ENCODE measurements around the gene C1orf216. TPM values are rescaled to one million over a fixed set of nuclear protein-coding genes. Genes with fewer than 3 reads are reported as not detected.
"Not testable (repeated sequence)": the region's sequence is repeated elsewhere in the genome, so short reads cannot be mapped to it uniquely, and the experiment has no call there.

The C1orf216 gene
- total RNA-seq, 1 donor: 19.3 TPM

DNA sequence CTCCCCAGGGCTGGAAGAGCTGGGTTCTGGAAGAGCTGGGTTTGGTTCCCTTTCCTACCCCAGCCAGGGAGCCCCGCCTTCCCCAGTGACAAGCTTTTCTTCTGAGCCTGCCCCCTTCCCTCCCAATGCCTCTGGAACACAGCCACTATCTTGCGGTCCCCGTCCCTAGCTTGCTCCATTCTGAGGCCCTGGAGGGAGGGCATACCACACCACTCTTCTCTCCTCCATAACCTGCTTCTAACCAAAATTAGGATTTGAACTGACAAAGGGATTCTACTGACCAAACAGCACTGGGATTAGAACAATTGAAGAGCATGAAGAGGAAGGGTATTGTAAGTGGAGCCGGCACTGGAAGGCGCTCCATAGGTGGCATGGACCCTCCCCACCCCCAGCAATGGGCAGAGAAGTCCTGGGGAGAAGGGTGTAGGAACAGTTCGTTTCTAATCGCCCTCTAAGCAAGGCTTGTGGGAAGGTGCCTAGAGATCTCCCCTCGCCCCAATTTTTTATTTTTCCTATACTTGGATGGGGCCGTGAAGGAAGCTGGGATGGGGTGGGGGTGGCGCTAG, 690 bp downstream of the C1orf216 start:
- TF ChIP-seq, protein P1, sequence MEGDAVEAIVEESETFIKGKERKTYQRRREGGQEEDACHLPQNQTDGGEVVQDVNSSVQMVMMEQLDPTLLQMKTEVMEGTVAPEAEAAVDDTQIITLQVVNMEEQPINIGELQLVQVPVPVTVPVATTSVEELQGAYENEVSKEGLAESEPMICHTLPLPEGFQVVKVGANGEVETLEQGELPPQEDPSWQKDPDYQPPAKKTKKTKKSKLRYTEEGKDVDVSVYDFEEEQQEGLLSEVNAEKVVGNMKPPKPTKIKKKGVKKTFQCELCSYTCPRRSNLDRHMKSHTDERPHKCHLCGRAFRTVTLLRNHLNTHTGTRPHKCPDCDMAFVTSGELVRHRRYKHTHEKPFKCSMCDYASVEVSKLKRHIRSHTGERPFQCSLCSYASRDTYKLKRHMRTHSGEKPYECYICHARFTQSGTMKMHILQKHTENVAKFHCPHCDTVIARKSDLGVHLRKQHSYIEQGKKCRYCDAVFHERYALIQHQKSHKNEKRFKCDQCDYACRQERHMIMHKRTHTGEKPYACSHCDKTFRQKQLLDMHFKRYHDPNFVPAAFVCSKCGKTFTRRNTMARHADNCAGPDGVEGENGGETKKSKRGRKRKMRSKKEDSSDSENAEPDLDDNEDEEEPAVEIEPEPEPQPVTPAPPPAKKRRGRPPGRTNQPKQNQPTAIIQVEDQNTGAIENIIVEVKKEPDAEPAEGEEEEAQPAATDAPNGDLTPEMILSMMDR (IDR thresholded peaks at IDR 0.05; ENCODE audit: insufficient read depth, low read length): no peak
- DNase-seq (ENCODE audit: low read depth): peak; percentile 73
- H3K4me3 ChIP-seq (ENCODE audit: low read depth, low read length): peak overlapping the region; percentile 94

DNA sequence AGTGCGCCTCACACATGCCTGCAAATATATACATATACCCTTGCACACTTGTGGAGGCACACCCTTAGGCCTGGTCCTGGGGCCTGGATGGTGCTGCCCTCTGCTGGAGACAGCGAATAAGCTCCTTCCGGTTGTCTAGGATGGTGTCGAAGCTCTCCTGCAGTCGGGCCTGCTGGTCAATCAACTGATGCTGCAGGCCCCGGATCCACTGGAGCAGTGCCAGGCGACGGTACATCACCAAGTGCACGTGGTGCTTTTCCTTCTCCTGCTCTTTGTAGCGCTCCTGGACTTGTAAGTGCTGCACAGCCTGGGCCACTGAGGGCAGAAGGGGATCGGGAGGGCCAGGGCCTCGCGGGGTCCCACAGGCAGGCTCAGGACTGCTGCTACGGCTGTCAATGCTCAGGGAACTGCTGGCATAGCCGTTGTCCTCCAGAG, 3.1 kb downstream of the C1orf216 start:
- H3K4me3 ChIP-seq (ENCODE audit: low read depth, low read length): peak overlapping the region; percentile 9
- TF ChIP-seq, protein P1 (IDR thresholded peaks at IDR 0.05; ENCODE audit: insufficient read depth, low read length): peak; percentile 92
- DNase-seq (ENCODE audit: low read depth): peak; percentile 75

DNA sequence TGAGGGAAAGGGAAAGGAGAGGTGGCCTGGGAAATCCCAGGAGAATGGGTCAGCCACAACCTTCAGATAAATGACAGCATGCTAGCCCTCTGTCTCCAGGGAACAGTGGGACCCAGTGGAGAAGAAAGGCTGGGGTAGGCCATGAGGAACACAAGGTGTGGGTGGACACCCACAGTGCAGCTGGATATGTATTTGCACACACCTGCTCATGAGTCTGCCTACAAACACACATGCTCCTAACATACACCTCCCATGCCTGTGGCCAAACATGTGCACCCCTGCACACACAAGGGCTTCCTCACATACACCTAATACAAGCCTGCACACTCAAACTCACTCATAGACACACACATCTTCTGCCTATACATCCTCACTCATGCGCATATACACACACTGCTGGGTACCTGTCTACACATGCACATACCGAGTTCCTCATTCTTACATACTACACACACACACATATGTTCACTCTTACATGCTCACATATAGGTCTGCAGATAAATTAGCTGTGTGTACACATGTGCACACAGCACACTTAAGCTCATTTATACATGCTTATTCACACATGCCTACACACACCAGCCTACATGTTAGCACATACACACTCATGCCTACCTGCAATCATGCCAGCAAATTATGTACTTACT, 3.6 kb downstream of the C1orf216 start:
- no peak for DNase-seq (ENCODE audit: low read depth)
- TF ChIP-seq, protein P1 (IDR thresholded peaks at IDR 0.05; ENCODE audit: insufficient read depth, low read length): no peak
- H3K4me3 ChIP-seq (ENCODE audit: low read depth, low read length): peak overlapping the region; percentile 9

DNA sequence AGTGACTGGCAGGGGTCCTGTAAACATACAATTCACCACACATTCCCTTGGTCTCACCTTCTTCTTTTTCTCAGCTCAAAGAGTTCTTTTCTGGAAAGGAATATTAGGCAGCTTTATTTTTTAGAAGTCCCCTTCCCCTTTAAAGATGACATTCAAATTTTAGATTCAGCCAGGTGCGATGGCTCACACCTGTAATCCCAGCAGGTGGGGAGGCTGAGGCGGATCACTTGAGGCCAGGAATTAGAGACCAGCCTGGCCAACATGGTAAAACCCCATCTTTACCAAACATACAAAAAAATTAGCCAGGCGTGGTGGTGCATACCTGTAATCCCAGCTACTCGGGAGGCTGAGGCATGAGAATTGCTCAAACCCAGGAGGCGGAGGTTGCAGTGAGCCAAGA, 7.6 kb downstream of the C1orf216 start:
- not testable (repeated sequence) for DNase-seq (ENCODE audit: low read depth)

DNA sequence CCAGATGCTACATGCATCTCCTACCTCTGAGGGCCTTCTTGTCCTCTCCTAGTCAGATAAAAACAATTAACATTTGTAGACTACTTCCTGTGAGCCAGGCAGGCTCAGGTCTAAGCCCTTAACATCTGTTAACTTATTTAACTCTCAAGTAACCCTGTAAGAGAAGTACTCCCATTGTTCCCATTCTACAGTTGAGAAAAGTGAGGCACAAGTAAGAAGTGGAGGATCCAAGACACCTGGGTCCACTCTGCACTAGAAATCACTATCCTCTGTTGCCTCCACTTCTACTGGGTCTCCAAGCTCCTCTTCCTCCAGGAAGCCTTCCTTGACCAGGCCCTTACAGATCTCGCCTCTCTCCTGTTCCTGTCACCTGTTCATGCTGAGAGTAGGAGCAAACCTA, 9.7 kb downstream of the C1orf216 start:
- no peak for DNase-seq (ENCODE audit: low read depth)
- TF ChIP-seq, protein P1 (IDR thresholded peaks at IDR 0.05; ENCODE audit: insufficient read depth, low read length): no peak
- H3K4me3 ChIP-seq (ENCODE audit: low read depth, low read length): no peak overlapping the region

More for the DNA sequence above, 7.6 kb downstream of the C1orf216 start:
- H3K4me3 ChIP-seq (ENCODE audit: low read depth, low read length): not testable (repeated sequence)

DNA sequence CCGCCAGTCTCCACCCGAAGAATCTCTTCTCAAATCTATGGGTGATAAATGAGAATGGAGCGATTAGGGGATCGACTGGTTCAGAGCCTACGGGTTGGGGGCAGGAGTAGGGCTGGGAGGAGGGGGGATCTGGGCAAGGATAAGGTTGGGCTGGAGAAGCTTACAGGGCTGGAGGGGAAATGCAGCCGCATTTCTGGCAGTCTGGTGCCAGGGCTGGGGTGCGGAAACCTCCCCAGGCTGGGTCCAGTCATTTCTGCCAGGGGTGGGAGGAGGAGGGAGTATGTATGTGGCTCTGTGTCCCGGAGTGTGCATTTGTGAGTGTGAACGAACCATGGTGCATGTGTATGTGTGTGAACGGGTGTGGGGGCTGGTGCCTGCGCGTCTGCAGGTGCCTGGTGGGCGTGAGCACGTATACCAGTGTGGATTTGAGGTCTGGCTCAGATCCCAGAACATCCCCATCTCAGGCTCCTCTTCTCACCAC, 10.2 kb downstream of the C1orf216 start:
- no peak for DNase-seq (ENCODE audit: low read depth)
- TF ChIP-seq, protein P1 (IDR thresholded peaks at IDR 0.05; ENCODE audit: insufficient read depth, low read length): no peak
- H3K4me3 ChIP-seq (ENCODE audit: low read depth, low read length): peak overlapping the region; percentile 57

DNA sequence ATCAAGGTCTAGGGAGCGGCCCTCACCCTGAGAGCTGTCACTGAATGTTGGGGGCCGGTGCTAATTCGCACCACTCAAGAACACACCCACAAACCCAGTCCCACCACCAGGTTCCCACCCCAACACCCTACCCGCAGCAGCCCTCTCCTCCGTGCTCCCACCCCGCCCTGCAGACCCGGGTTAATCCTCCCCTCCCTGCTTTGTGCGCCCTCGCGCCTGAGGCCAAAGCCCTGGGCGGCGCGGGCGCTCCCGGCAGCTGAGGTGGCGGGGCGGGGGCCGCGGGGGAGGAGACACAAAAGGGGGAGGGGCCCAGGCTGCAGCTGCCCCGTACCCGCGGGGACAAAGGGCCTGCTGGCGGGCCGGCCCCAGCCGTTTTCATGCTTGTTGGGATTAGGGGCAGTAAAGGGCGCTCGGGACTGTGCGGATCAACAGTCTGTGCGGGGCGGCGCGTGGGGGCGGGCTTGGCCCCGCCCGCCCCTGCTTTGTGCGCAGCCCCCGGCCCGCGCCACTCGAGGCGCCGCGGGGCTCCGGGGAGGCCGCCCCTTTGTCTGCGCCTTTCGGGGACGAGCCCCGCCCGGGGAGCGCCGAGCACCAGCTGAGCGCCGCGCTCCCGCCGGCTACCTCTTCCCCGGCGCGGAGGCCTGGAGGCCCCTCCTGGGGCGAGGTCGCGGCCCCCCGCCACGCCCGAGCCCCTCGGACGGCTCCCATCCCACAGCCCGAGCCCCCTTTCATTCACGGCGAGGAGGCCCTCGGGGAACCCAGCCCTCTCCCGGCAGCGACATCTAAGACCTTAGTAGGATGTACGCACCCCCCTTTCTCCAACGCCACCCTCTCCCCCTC, 10.9 kb downstream of the C1orf216 start:
- TF ChIP-seq, protein P1 (IDR thresholded peaks at IDR 0.05; ENCODE audit: insufficient read depth, low read length): no peak
- no peak for DNase-seq (ENCODE audit: low read depth)
- peak overlapping the region; percentile 57 for H3K4me3 ChIP-seq (ENCODE audit: low read depth, low read length)
